HepG2 (cell line): ENCODE data around the gene C2. TPM values are rescaled to one million over a fixed set of nuclear protein-coding genes. Genes with fewer than 3 reads are reported as not detected.

Experiments used
- ATAC-seq: fragments of 200-7000 bp; cut with Tn5 transposase; 3 replicates; pipeline ENCODE4 v1.9.1; 2020; ENCODE audit warnings: mild to moderate bottlenecking, moderate library complexity
- BruUV-seq: library from RNA; stranded (reverse); fragments of 400-500 nt; replicated peaks from 2 replicates; lab custom pipeline; 2021; lab: Mats Ljungman, UMichigan
- CTCF ChIA-PET: fragments of 300-600 bp; formaldehyde crosslinking; extraction: SDS; loops from one replicate; lab custom pipeline; 2021; ENCODE audit warnings: low total read pairs, inconsistent platforms, low intra/inter-chr PET ratio; lab: Yijun Ruan, JAX
- POLR2A ChIA-PET: fragments of 350-600 bp; sonication (Branson Sonifier 250); formaldehyde crosslinking; loops from one replicate; lab custom pipeline; 2020; ENCODE audit warnings: antibody characterized with exemption, inconsistent platforms; lab: Yijun Ruan, JAX
- DNase-seq: peaks from one replicate; pipeline ENCODE4 v3.0.0-alpha.2; 2015; ENCODE audit warnings: low spot score
- FAIRE-seq: peaks from 3 replicates; lab custom pipeline; 2011; peaks lifted over from hg19 to GRCh38; lab: Jason Lieb, UNC
- H2AFZ ChIP-seq: one replicate; pipeline ENCODE4 v1.6.1; 2011; ENCODE audit warnings: low read length, inconsistent platforms
- H3K27ac ChIP-seq: fragments of 300-600 bp; 3 replicates; pipeline ENCODE4 v1.8.0; 2011; ENCODE audit warnings: mixed run types, mild to moderate bottlenecking, mixed read lengths, low read length, inconsistent platforms; ENCODE audit not compliant: insufficient read depth; ENCODE audit errors: extremely low read length
- H3K27me3 ChIP-seq, 2 experiments: fragments of 200-600 bp in 1 of 2; 2 replicates in 1 of 2; 3 replicates in 1 of 2; pipeline versions ENCODE4 v1.6.0 to v1.8.0; 2011; ENCODE audit warnings: low read length in 2 of 2, mild to moderate bottlenecking in 2 of 2, moderate library complexity in 2 of 2, inconsistent platforms in 1 of 2; ENCODE audit not compliant: insufficient read depth in 2 of 2, control insufficient read depth in 1 of 2
- H3K36me3 ChIP-seq, 2 experiments: fragments of 200-600 bp in 1 of 2; replicated peaks in 1 of 2; 2 replicates in 1 of 2; 3 replicates in 1 of 2; pipeline versions ENCODE4 v1.5.1 to v1.8.0; 2011; ENCODE audit warnings: low read length in 2 of 2, inconsistent platforms in 1 of 2; ENCODE audit not compliant: insufficient read depth in 2 of 2, control insufficient read depth in 1 of 2
- H3K4me1 ChIP-seq: 2 replicates; pipeline ENCODE4 v1.5.1; 2012; ENCODE audit warnings: low read length, inconsistent platforms; ENCODE audit not compliant: insufficient read depth
- H3K4me2 ChIP-seq: 2 replicates; pipeline ENCODE4 v1.6.0; 2011; ENCODE audit warnings: low read depth, low read length, inconsistent platforms
- H3K4me3 ChIP-seq, 3 experiments: fragments of 200-600 bp in 1 of 3; sonication (generic), shearing (Covaris generic) in 1 of 3; replicated peaks in 1 of 3; 2 replicates each; pipeline ENCODE4 v1.5.1; 2011 to 2016; ENCODE audit warnings: low read length in 3 of 3, inconsistent platforms in 2 of 3, low read depth in 2 of 3, mild to moderate bottlenecking in 2 of 3, control low read depth in 1 of 3, mixed read lengths in 1 of 3; ENCODE audit not compliant: insufficient read depth in 1 of 3
- H3K79me2 ChIP-seq: one replicate; pipeline ENCODE4 v1.6.1; 2011; ENCODE audit warnings: low read length, inconsistent platforms; ENCODE audit not compliant: insufficient read depth
- H3K9ac ChIP-seq: 2 replicates; pipeline ENCODE4 v1.6.0; 2011; ENCODE audit warnings: mild to moderate bottlenecking, low read depth, low read length, inconsistent platforms; ENCODE audit not compliant: insufficient read depth
- H3K9me3 ChIP-seq: 2 replicates; pipeline ENCODE4 v1.5.1; 2012; ENCODE audit warnings: mild to moderate bottlenecking, low read length
- H4K20me1 ChIP-seq: 2 replicates; pipeline ENCODE4 v1.6.0; 2011; ENCODE audit warnings: inconsistent platforms, mild to moderate bottlenecking, low read length, moderate library complexity; ENCODE audit not compliant: insufficient read depth
- FOXM1 ChIP-seq: sonication (generic); formaldehyde crosslinking; IDR thresholded peaks from 2 replicates; pipeline ENCODE4 v1.5.0; 2020; ENCODE audit warnings: missing genetic modification reagents
- RBAK ChIP-seq: sonication (generic); formaldehyde crosslinking; IDR thresholded peaks from 2 replicates; pipeline ENCODE4 v1.5.1; 2020; ENCODE audit warnings: mild to moderate bottlenecking, missing genetic modification reagents
- ZBTB20 ChIP-seq: sonication (generic); formaldehyde crosslinking; IDR thresholded peaks from 2 replicates; pipeline ENCODE4 v1.8.1; 2023; ENCODE audit warnings: missing genetic modification reagents, low read depth, mild to moderate bottlenecking, borderline replicate concordance
- ZNF12 ChIP-seq: sonication (generic); formaldehyde crosslinking; IDR thresholded peaks from 2 replicates; pipeline ENCODE4 v1.5.0; 2020; ENCODE audit warnings: missing genetic modification reagents
- ZNF572 ChIP-seq: sonication (generic); formaldehyde crosslinking; IDR thresholded peaks from 2 replicates; pipeline ENCODE4 v1.5.1; 2020; ENCODE audit warnings: mild to moderate bottlenecking, missing genetic modification reagents
- WGBS: methylation state at CpG from one replicate; pipeline ENCODE4 v1.1.6; 2017; ENCODE audit warnings: low lambda C conversion rate; 5-methylcytosine and 5-hydroxymethylcytosine counted together
- in situ Hi-C: cut with HindIII; loops from 2 replicates; pipeline ENCODE4 v1.10.0; 2017; ENCODE audit warnings: low pct_unique_long_range_greater_than_20kb; ENCODE audit not compliant: extremely low pct_ligation_motif_present
- intact Hi-C: fragments of 100-400 bp; cut with micrococcal nuclease; formaldehyde crosslinking; loops from one replicate; pipeline ENCODE4 v1.10.0; 2022; ENCODE audit not compliant: unreplicated experiment
- polyA plus RNA-seq, 8 experiments: library from polyadenylated mRNA; depleted of rRNA in 3 of 8; stranded (reverse) in 7 of 8; unstranded in 1 of 8; fragments of >200 nt; fragmentation: Illumina TruSeq in 4 of 8; extraction: Trizol in 4 of 8; gene quantifications; 2 replicates each; pipeline versions ENCODE4 v1.2.1 to v1.2.3, GENCODE V29; 2011 to 2016; ENCODE audit warnings: low read depth in 4 of 8, missing spikeins in 1 of 8, mixed read lengths in 1 of 8; ENCODE audit not compliant: insufficient read depth in 1 of 8
- total RNA-seq, 5 experiments: library from RNA; depleted of rRNA; stranded (reverse); fragments of >200 nt; fragmentation: Illumina TruSeq; extraction: Trizol; gene quantifications; 2 replicates each; pipeline ENCODE4 v1.2.3, GENCODE V29; 2016; ENCODE audit warnings: low read depth in 1 of 5
- TF ChIP-seq, protein P1 (sequence below): sonication (generic); formaldehyde crosslinking; IDR thresholded peaks from 2 replicates; pipeline ENCODE4 v1.5.0; 2020; ENCODE audit warnings: missing genetic modification reagents

The C2 gene
- total and polyA plus RNA-seq, 2 of the 13 experiments (the other 11 are each of a cell fraction or from before 2014, with no cell fraction given): 165 to 307 TPM

DNA sequence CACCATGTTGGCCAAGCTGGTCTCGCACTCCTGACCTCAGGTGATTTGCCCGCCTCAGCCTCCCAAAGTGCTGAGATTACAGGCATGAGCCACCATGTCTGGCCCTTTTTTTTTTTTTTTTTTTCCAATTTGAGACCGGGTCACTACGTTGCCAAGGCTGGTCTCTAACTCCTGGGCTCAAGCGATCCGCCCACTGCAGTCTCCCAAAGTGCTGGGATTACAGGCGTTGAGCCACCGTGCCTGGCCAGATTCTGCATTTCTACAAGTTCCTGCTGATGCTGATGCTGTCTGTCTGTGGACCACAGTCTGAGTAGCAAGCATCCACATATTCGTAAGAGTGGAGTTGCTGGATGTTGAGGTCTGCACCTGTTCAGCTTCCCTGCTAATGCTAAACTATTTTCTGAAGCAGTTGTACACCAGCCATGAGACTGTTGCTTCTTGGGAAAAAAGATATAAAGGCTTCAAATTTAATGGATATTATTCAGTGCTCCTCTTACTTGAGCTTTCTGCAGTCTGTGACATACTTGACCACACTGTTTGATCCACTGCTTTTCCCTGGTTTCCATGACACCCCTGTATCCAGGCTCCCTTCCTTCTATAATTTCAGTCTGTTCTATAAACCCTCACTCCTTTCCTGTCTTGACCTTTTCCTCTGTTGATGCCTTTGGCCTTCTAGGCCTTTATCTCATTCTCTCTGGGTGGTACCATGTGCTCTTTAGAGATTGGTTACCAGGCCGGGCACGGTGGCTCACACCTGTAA lies 15.5 kb upstream of the C2 start:
- H4K20me1 ChIP-seq: no peaks in the 10 kb centered on the region
- H3K9ac ChIP-seq: no peak overlapping the region
- intact Hi-C loops (no loop called here), in situ Hi-C loops (loop anchor here (25.0 kb wide), 1 partner anchor 1050 kb away; the partner anchor contains the start of genes BRD2 and HLA-DMA)
- FAIRE-seq: no peak
- H3K27ac ChIP-seq: no peak overlapping the region
- peaks cover 33% of the 10 kb centered on the region for H3K4me1 ChIP-seq
- ATAC-seq: no peak
- no peak overlapping the region for H3K4me2 ChIP-seq
- ChIA-PET POLR2A (no interaction called here), CTCF (no interaction called here)
- no peaks in the 10 kb centered on the region for H3K9me3 ChIP-seq
- no peaks in the 10 kb centered on the region for H3K36me3 ChIP-seq
- no peak overlapping the region for H2AFZ ChIP-seq
- no peak overlapping the region for H3K4me3 ChIP-seq
- WGBS: 46% methylated on average over 11 of the region's 11 CpGs
- DNase-seq: no peak
- TF ChIP-seq, protein P1, sequence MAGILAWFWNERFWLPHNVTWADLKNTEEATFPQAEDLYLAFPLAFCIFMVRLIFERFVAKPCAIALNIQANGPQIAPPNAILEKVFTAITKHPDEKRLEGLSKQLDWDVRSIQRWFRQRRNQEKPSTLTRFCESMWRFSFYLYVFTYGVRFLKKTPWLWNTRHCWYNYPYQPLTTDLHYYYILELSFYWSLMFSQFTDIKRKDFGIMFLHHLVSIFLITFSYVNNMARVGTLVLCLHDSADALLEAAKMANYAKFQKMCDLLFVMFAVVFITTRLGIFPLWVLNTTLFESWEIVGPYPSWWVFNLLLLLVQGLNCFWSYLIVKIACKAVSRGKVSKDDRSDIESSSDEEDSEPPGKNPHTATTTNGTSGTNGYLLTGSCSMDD: 0 out of 2 replicates have a peak, but pooled peaks have one; percentile 24
- TF ChIP-seq ZBTB20 (CRISPR knock-in tag): no peak
- no peaks in the 10 kb centered on the region; a peak in 1 of 5 replicates for H3K27me3 ChIP-seq
- no peaks in the 10 kb centered on the region for H3K79me2 ChIP-seq
- BruUV-seq: no TSS peak

DNA sequence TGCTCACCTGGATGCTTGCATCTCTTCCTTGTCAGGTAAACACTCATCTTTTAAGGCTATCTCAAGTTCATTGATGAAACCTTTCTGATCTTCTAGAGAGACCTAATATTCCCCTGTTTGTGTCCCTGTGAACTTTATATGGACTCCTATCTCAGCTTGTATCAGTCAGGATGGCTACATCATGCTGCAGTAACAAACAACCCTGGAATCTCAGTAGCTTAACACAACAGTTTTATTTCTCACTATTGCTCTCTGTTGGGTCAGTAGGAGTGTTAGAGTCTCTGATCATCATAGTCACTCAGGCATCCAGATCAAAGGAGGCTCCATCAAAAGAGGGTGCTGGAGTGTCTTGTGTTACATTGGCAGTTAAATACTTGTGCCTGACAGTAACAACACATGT lies 12.2 kb upstream of the C2 start:
- POLR2A ChIA-PET: interaction anchor here (0.5 kb wide), 1 partner anchor 25 kb away, joined by 3 read pairs; no protein-coding TSS in a partner anchor
- intact Hi-C loops: no loop called here
- FAIRE-seq (no peak), DNase-seq (no peak), ATAC-seq (peak; percentile 41)
- no peaks in the 10 kb centered on the region for H3K9me3 ChIP-seq
- H3K4me2 ChIP-seq: no peak overlapping the region
- in situ Hi-C loops: loop anchor here (25.0 kb wide), 1 partner anchor 1047 kb away; the partner anchor contains the start of genes BRD2 and HLA-DMA
- H3K79me2 ChIP-seq: no peaks in the 10 kb centered on the region
- no peaks in the 10 kb centered on the region; a peak in 1 of 5 replicates for H3K27me3 ChIP-seq
- no peaks in the 10 kb centered on the region for H3K36me3 ChIP-seq
- CTCF ChIA-PET: no interaction called here
- no peak overlapping the region for H3K27ac ChIP-seq
- no peak overlapping the region for H3K4me3 ChIP-seq
- TF ChIP-seq RBAK (CRISPR knock-in tag) (peak; percentile 94), ZNF12 (CRISPR knock-in tag) (peak; percentile 99), FOXM1 (CRISPR knock-in tag) (no peak), ZNF572 (CRISPR knock-in tag) (no peak)
- peaks cover 22% of the 10 kb centered on the region for H3K4me1 ChIP-seq
- no peaks in the 10 kb centered on the region for H4K20me1 ChIP-seq
- no TSS peak for BruUV-seq
- H2AFZ ChIP-seq: no peak overlapping the region
- H3K9ac ChIP-seq: no peak overlapping the region
